HepG2 (cell line): ENCODE measurements around the gene VAPA. TPM values are rescaled to one million over a fixed set of nuclear protein-coding genes. Genes with fewer than 3 reads are reported as not detected.
A peak's percentile ranks its signal among the peaks of the same experiment; 100 is the strongest.

Experiments
- ASH2L ChIP-seq: fragments of 300-600, 200-600 bp; sonication (generic); IDR thresholded peaks from 2 replicates; pipeline ENCODE4 v1.7.0; 2017; ENCODE audit warnings: low read depth, mild to moderate bottlenecking, moderate library complexity, mixed read lengths, low read length; ENCODE audit not compliant: insufficient read length
- CTCF ChIP-seq: sonication (generic); formaldehyde crosslinking; IDR thresholded peaks from 2 replicates; pipeline ENCODE4 v1.5.0; 2020; ENCODE audit warnings: mild to moderate bottlenecking, missing genetic modification reagents, moderate library complexity
- E2F5 ChIP-seq: sonication (generic); formaldehyde crosslinking; conservative IDR thresholded peaks from 2 replicates; pipeline ENCODE4 v1.4.0; 2020; ENCODE audit warnings: missing genetic modification reagents
- EP300 ChIP-seq, 3 experiments: sonication (generic) in 1 of 3; formaldehyde crosslinking in 1 of 3; IDR thresholded peaks; 2 replicates each; pipeline versions ENCODE4 v1.5.1 to v1.6.1; 2011 to 2020; ENCODE audit warnings: low read depth in 2 of 3, low read length in 2 of 3, borderline replicate concordance in 1 of 3, improper control_type of control experiment in 1 of 3, mild to moderate bottlenecking in 1 of 3, missing genetic modification reagents in 1 of 3, moderate library complexity in 1 of 3
- HNRNPL ChIP-seq: fragments of 200-400 bp; formaldehyde crosslinking; IDR thresholded peaks from 2 replicates; pipeline ENCODE4 v1.6.1; 2017; ENCODE audit warnings: mild to moderate bottlenecking, low read depth, low read length
- HNRNPLL ChIP-seq: fragments of 200-400 bp; formaldehyde crosslinking; IDR thresholded peaks from 2 replicates; pipeline ENCODE4 v1.6.1; 2017; ENCODE audit warnings: mild to moderate bottlenecking, low read depth, low read length; ENCODE audit not compliant: poor library complexity, severe bottlenecking
- KLF12 ChIP-seq: sonication (generic); formaldehyde crosslinking; IDR thresholded peaks from 2 replicates; pipeline ENCODE4 v1.4.0; 2020; ENCODE audit warnings: missing genetic modification reagents, borderline replicate concordance
- MYC ChIP-seq: sonication (generic); formaldehyde crosslinking; IDR thresholded peaks from 2 replicates; pipeline ENCODE4 v1.9.0; 2021; ENCODE audit warnings: missing genetic modification reagents, borderline replicate concordance
- SIX4 ChIP-seq: sonication (generic); formaldehyde crosslinking; IDR thresholded peaks from 2 replicates; pipeline ENCODE4 v1.4.0; 2020; ENCODE audit warnings: missing genetic modification reagents
- SKI ChIP-seq: fragments of 450-650 bp; IDR thresholded peaks from one replicate; pipeline ENCODE4 v1.6.1; 2018; ENCODE audit warnings: mild to moderate bottlenecking; ENCODE audit not compliant: partially characterized antibody
- UBTF ChIP-seq: sonication (generic); formaldehyde crosslinking; IDR thresholded peaks from 2 replicates; pipeline ENCODE4 v1.4.0; 2020; ENCODE audit warnings: mild to moderate bottlenecking, missing genetic modification reagents
- ZBTB14 ChIP-seq: sonication (generic); formaldehyde crosslinking; IDR thresholded peaks from 2 replicates; pipeline ENCODE4 v1.4.0; 2020; ENCODE audit warnings: missing genetic modification reagents
- ZBTB7A ChIP-seq: sonication (generic); formaldehyde crosslinking; IDR thresholded peaks from 2 replicates; pipeline ENCODE4 v1.8.0; 2022; ENCODE audit warnings: mild to moderate bottlenecking, missing genetic modification reagents
- ZFP41 ChIP-seq: sonication (generic); formaldehyde crosslinking; IDR thresholded peaks from 2 replicates; pipeline ENCODE4 v1.4.0; 2020; ENCODE audit warnings: mild to moderate bottlenecking, missing genetic modification reagents, borderline replicate concordance
- ZFP90 ChIP-seq: sonication (generic); formaldehyde crosslinking; IDR thresholded peaks from 2 replicates; pipeline ENCODE4 v1.8.0; 2022; ENCODE audit warnings: missing genetic modification reagents, mild to moderate bottlenecking, inconsistent platforms, borderline replicate concordance
- ZNF18 ChIP-seq: sonication (generic); formaldehyde crosslinking; IDR thresholded peaks from 2 replicates; pipeline ENCODE4 v1.8.0; 2022; ENCODE audit warnings: mild to moderate bottlenecking, missing genetic modification reagents; ENCODE audit not compliant: insufficient replicate concordance
- ZNF430 ChIP-seq: sonication (generic); formaldehyde crosslinking; IDR thresholded peaks from 2 replicates; pipeline ENCODE4 v1.9.0; 2021; ENCODE audit warnings: mild to moderate bottlenecking, missing genetic modification reagents
- ZNF558 ChIP-seq: sonication (generic); formaldehyde crosslinking; IDR thresholded peaks from 2 replicates; pipeline ENCODE4 v1.9.0; 2022; ENCODE audit warnings: mild to moderate bottlenecking, missing genetic modification reagents, borderline replicate concordance
- ZNF616 ChIP-seq: sonication (generic); formaldehyde crosslinking; IDR thresholded peaks from 2 replicates; pipeline ENCODE4 v1.5.0; 2020; ENCODE audit warnings: low read depth, mild to moderate bottlenecking, missing genetic modification reagents
- ZNF768 ChIP-seq: sonication (generic); formaldehyde crosslinking; IDR thresholded peaks from 2 replicates; pipeline ENCODE4 v1.4.0; 2020; ENCODE audit warnings: missing genetic modification reagents
- polyA plus RNA-seq, 8 experiments: library from polyadenylated mRNA; depleted of rRNA in 3 of 8; stranded (reverse) in 7 of 8; unstranded in 1 of 8; fragments of >200 nt; fragmentation: Illumina TruSeq in 4 of 8; extraction: Trizol in 4 of 8; gene quantifications; 2 replicates each; pipeline versions ENCODE4 v1.2.1 to v1.2.3, GENCODE V29; 2011 to 2016; ENCODE audit warnings: low read depth in 4 of 8, missing spikeins in 1 of 8, mixed read lengths in 1 of 8; ENCODE audit not compliant: insufficient read depth in 1 of 8
- total RNA-seq, 5 experiments: library from RNA; depleted of rRNA; stranded (reverse); fragments of >200 nt; fragmentation: Illumina TruSeq; extraction: Trizol; gene quantifications; 2 replicates each; pipeline ENCODE4 v1.2.3, GENCODE V29; 2016; ENCODE audit warnings: low read depth in 1 of 5

VAPA gene
- total and polyA plus RNA-seq, 2 of the 13 experiments (the other 11 are each of a cell fraction or from before 2014, with no cell fraction given), result 167 to 294 TPM

- TF ChIP-seq CTCF (CRISPR knock-in tag) (no peak), ASH2L (peak; percentile 35), E2F5 (CRISPR knock-in tag) (no peak), EP300 (IDR thresholded peaks at IDR 0.05; ENCODE audit: low read depth in 2 of 2, low read length in 2 of 2) (no peak), EP300 (CRISPR knock-in tag; IDR thresholded peaks at IDR 0.05; ENCODE audit: borderline replicate concordance) (peak; percentile 27; the same call in 1 of the 2 replicates), ZNF18 (CRISPR knock-in tag) (no peak), UBTF (CRISPR knock-in tag) (peak; percentile 48; the same call in 1 of the 2 replicates), SKI (no peak), ZNF558 (CRISPR knock-in tag) (0 out of 2 replicates have a peak, but pooled peaks have one; percentile 18), ZBTB7A (peak; percentile 29; the same call in 1 of the 2 replicates), HNRNPLL (peak; percentile 56), HNRNPL (peak; percentile 70; the same call in 1 of the 2 replicates), ZBTB14 (no peak), SIX4 (CRISPR knock-in tag) (no peak), ZNF616 (no peak), ZFP41 (CRISPR knock-in tag) (no peak), ZNF768 (CRISPR knock-in tag) (peak; percentile 16; the same call in 1 of the 2 replicates), MYC (CRISPR knock-in tag) (peak; percentile 5; the same call in 1 of the 2 replicates), ZFP90 (no peak), KLF12 (CRISPR knock-in tag) (0 out of 2 replicates have a peak, but pooled peaks have one; percentile 40), ZNF430 (CRISPR knock-in tag) (no peak)
These were observed 921 bp downstream of the VAPA start (continued) for GRCh38 chr18:9914584-9915290.
